HL-60 (cell line): ENCODE data around the gene ATP8A2.

ENCODE experiments used
- DNase-seq, 2 experiments: peaks; one replicate each; pipeline ENCODE4 v3.0.0-alpha.2; 2010 to 2020; ENCODE audit warnings: low read depth in 1 of 2, low spot score in 1 of 2
- H3K27ac ChIP-seq: fragments of 250-450 bp; sonication (Bioruptor Pico); replicated peaks from 2 replicates; pipeline ENCODE4 v1.5.1; 2020; ENCODE audit warnings: mild to moderate bottlenecking, moderate library complexity
- H3K27me3 ChIP-seq: fragments of 250-450 bp; sonication (Bioruptor Pico); 2 replicates; pipeline ENCODE4 v1.5.1; 2021; ENCODE audit warnings: mild to moderate bottlenecking, moderate library complexity; ENCODE audit not compliant: insufficient read depth, poor library complexity, severe bottlenecking
- H3K4me3 ChIP-seq: replicated peaks from 2 replicates; pipeline ENCODE4 v1.5.1; 2011; ENCODE audit warnings: mild to moderate bottlenecking, control low read depth, low read length; ENCODE audit not compliant: insufficient read depth
- CTCF ChIP-seq: IDR thresholded peaks from one replicate; pipeline ENCODE4 v1.5.1; 2011; ENCODE audit warnings: low read length, control low read depth, inconsistent platforms; ENCODE audit not compliant: insufficient read depth
- GABPA ChIP-seq: IDR thresholded peaks from 2 replicates; pipeline ENCODE4 v1.6.1; 2012; ENCODE audit warnings: low read depth
- POLR2AphosphoS5 ChIP-seq: IDR thresholded peaks from 2 replicates; pipeline ENCODE4 v1.6.1; 2012; ENCODE audit warnings: low read depth
- SPI1 ChIP-seq: IDR thresholded peaks from 2 replicates; pipeline ENCODE4 v1.6.1; 2012; ENCODE audit warnings: low read depth, mild to moderate bottlenecking, borderline replicate concordance
- TF ChIP-seq, protein P1 (sequence below): IDR thresholded peaks from 2 replicates; pipeline ENCODE4 v1.6.1; 2012; ENCODE audit warnings: low read depth; ENCODE audit not compliant: insufficient replicate concordance

Gene ATP8A2

GRCh38 chr13:25752957-25753551, 381.3 kb downstream of the ATP8A2 start:
- Histone ChIP-seq H3K27ac (peak overlapping the region; percentile 30), H3K4me3 (no peak overlapping the region), H3K27me3 (no peaks in the 10 kb centered on the region)
- DNase-seq = peak in 1 of 2 experiments; percentile 68
- no peak for TF ChIP-seq CTCF
- peak; percentile 28; the same call in 1 of the 2 replicates for TF ChIP-seq SPI1

- DNase-seq = no peak
- H3K4me3 ChIP-seq = no peak overlapping the region
- no peak overlapping the region for H3K27ac ChIP-seq
- H3K27me3 ChIP-seq = no peaks in the 10 kb centered on the region
- no peak for TF ChIP-seq GABPA
- TF ChIP-seq SPI1 = no peak
- no peak for TF ChIP-seq POLR2AphosphoS5
- TF ChIP-seq CTCF = no peak
- TF ChIP-seq, protein P1, sequence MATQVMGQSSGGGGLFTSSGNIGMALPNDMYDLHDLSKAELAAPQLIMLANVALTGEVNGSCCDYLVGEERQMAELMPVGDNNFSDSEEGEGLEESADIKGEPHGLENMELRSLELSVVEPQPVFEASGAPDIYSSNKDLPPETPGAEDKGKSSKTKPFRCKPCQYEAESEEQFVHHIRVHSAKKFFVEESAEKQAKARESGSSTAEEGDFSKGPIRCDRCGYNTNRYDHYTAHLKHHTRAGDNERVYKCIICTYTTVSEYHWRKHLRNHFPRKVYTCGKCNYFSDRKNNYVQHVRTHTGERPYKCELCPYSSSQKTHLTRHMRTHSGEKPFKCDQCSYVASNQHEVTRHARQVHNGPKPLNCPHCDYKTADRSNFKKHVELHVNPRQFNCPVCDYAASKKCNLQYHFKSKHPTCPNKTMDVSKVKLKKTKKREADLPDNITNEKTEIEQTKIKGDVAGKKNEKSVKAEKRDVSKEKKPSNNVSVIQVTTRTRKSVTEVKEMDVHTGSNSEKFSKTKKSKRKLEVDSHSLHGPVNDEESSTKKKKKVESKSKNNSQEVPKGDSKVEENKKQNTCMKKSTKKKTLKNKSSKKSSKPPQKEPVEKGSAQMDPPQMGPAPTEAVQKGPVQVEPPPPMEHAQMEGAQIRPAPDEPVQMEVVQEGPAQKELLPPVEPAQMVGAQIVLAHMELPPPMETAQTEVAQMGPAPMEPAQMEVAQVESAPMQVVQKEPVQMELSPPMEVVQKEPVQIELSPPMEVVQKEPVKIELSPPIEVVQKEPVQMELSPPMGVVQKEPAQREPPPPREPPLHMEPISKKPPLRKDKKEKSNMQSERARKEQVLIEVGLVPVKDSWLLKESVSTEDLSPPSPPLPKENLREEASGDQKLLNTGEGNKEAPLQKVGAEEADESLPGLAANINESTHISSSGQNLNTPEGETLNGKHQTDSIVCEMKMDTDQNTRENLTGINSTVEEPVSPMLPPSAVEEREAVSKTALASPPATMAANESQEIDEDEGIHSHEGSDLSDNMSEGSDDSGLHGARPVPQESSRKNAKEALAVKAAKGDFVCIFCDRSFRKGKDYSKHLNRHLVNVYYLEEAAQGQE = no peak
Observed at GRCh38 chr13:25753976-25754375, 382.2 kb downstream of the ATP8A2 start.

DNA sequence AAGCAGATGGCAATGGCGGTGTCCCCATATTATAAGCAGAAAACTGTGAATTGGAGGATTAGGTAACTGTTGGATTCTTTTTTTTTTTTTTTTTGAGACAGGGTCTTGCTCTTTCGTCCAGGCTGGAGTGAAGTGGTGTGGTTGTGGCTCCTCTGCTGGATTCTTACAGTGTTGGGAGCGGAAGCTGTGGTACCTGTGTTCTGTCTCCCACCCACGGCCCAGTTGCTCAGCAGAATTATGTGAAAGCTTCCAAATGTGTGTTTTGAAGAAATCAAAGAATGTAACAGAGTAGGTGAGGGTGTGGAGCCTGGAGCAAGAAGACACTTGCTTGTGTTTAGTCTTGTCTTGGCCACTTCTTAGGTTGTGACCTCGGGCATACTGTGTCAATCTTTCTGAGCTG, 384.5 kb downstream of the ATP8A2 start:
- DNase-seq = no peak
- Histone ChIP-seq H3K27me3 (no peaks in the 10 kb centered on the region), H3K4me3 (no peak overlapping the region), H3K27ac (no peak overlapping the region)
- no peak for TF ChIP-seq SPI1

DNA sequence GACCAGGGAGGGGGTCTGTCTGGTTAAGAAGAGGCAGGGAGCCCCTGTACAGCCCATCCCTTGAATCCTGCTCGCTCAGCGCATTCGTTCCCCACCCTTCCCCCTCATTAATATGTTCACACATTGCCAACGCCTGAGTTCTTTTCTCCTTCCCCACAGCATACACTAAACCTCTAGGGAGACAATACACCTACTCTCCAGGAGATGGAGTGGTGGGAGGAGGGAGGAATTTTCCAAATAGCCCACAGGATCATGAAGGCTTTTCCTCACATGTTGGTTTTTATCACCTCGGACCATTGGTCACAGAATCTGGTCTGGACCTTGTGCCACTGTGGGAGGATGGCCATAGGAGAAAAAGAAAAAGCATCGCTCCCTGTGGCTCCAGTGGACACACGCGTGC, 385.1 kb downstream of the ATP8A2 start:
- H3K4me3 ChIP-seq = no peak overlapping the region
- H3K27me3 ChIP-seq = no peaks in the 10 kb centered on the region
- TF ChIP-seq POLR2AphosphoS5 (no peak), GABPA (no peak), CTCF (no peak), SPI1 (no peak)
- TF ChIP-seq, protein P1 = no peak
- H3K27ac ChIP-seq = no peak overlapping the region
- no peak for DNase-seq
